Esophagus muscularis mucosa (tissue), 4 donors: Measurements from ENCODE around the gene CTIF. TPM values are rescaled to one million over a fixed set of nuclear protein-coding genes. Genes with fewer than 3 reads are reported as not detected.

ENCODE experiments used
- DNase-seq: peaks from one replicate; pipeline ENCODE4 v3.0.0-alpha.2; 2017; ENCODE audit errors: extremely low spot score
- H3K27ac ChIP-seq, 4 donors: fragments of 200-600 bp; sonication (generic); replicated peaks in 1 of 4; 1 replicate in 3 of 4; 2 replicates in 1 of 4; pipeline ENCODE4 v1.5.1; 2016 to 2019; ENCODE audit warnings: mild to moderate bottlenecking in 1 of 4
- H3K27me3 ChIP-seq, 4 donors: fragments of 200-600 bp; sonication (generic); one replicate each; pipeline versions ENCODE4 v1.5.1 to v1.6.0; 2016 to 2019
- H3K36me3 ChIP-seq, 4 donors: fragments of 200-600 bp; sonication (generic); one replicate each; pipeline ENCODE4 v1.5.1; 2016 to 2019
- H3K4me1 ChIP-seq, 4 donors: fragments of 200-600 bp; sonication (generic); one replicate each; pipeline ENCODE4 v1.5.1; 2016 to 2019
- H3K4me3 ChIP-seq, 4 donors: fragments of 200-600 bp; sonication (generic); 1 replicate in 2 of 4; 2 replicates in 2 of 4; pipeline ENCODE4 v1.5.1; 2016 to 2019; ENCODE audit warnings: mild to moderate bottlenecking in 4 of 4, moderate library complexity in 1 of 4
- H3K9me3 ChIP-seq, 4 donors: fragments of 200-600 bp; sonication (generic); 1 replicate in 3 of 4; 2 replicates in 1 of 4; pipeline ENCODE4 v1.5.1; 2016 to 2019
- EP300 ChIP-seq: sonication (generic); formaldehyde crosslinking; IDR thresholded peaks from one replicate; pipeline ENCODE4 v1.6.1; 2017; ENCODE audit warnings: antibody characterized with exemption
- POLR2A ChIP-seq: fragments of 450-650 bp; IDR thresholded peaks from one replicate; pipeline ENCODE4 v1.6.1; 2017; ENCODE audit warnings: antibody characterized with exemption, moderate library complexity, mild to moderate bottlenecking, low read depth
- POLR2AphosphoS5 ChIP-seq, 2 donors: sonication (generic); formaldehyde crosslinking; IDR thresholded peaks; one replicate each; pipeline ENCODE4 v1.6.1; 2017; ENCODE audit warnings: antibody characterized with exemption in 2 of 2
- WGBS: methylation state at CpG from one replicate; pipeline ENCODE4 v1.1.5; 2018; 5-methylcytosine and 5-hydroxymethylcytosine counted together
- intact Hi-C: fragments of 100-400 bp; cut with DNase I; formaldehyde crosslinking; loops from one replicate; pipeline ENCODE4 v1.15.1; 2023
- total RNA-seq, 4 donors: library from RNA; depleted of rRNA; stranded (reverse); fragments of >200 nt; gene quantifications; one replicate each; pipeline versions ENCODE4 v1.1.0 to v1.2.1, GENCODE V29; 2016
- TF ChIP-seq, protein P1 (sequence below), 3 experiments: fragments of 200-600 bp in 2 of 3; fragments of 450-650 bp in 1 of 3; sonication (generic) in 2 of 3; IDR thresholded peaks; one replicate each; pipeline ENCODE4 v1.5.1; 2017 to 2019; ENCODE audit warnings: antibody characterized with exemption in 3 of 3, mild to moderate bottlenecking in 2 of 3, moderate library complexity in 1 of 3

CTIF gene
- total RNA-seq, 4 donors from 2014 or later, result 63.1 to 137 (median 87.7) TPM

DNA sequence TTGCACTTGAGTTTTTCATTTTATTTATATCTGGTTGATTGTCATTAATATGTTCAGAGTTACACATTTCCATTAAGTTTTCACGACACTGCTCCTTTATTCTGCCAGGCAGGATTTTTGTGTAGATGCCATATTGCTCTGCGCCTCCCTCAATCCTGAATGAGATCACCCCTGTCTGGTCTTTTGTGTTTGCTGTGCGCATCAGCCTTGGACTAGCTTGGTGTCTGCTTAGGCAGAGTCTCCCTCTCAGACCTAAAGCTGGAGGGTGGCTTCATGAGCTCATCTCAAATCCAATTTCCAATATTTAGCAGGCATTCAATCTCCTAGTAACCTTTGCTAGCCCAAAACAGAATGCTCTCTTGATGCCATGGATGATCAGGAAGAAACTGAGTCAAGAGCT lies 274.5 kb downstream of the CTIF start:
- H3K27ac ChIP-seq, result no peak overlapping the region
- no peaks in the 10 kb centered on the region for H3K9me3 ChIP-seq
- H3K27me3 ChIP-seq, result no peaks in the 10 kb centered on the region
- 97% methylated on average over 3 of the region's 3 CpGs for WGBS
- no peak for DNase-seq
- H3K4me3 ChIP-seq, result no peak overlapping the region
- intact Hi-C loops, result no loop called here
- peaks cover 0 to 24% (median 20%) of the 10 kb centered on the region in 4 donors for H3K36me3 ChIP-seq
- TF ChIP-seq POLR2AphosphoS5 (IDR thresholded peaks at IDR 0.05), result no peak
- TF ChIP-seq POLR2A, result no peak
- no peak for TF ChIP-seq EP300
- H3K4me1 ChIP-seq, result peaks cover 0 to 18% (median 10%) of the 10 kb centered on the region in 4 donors

DNA sequence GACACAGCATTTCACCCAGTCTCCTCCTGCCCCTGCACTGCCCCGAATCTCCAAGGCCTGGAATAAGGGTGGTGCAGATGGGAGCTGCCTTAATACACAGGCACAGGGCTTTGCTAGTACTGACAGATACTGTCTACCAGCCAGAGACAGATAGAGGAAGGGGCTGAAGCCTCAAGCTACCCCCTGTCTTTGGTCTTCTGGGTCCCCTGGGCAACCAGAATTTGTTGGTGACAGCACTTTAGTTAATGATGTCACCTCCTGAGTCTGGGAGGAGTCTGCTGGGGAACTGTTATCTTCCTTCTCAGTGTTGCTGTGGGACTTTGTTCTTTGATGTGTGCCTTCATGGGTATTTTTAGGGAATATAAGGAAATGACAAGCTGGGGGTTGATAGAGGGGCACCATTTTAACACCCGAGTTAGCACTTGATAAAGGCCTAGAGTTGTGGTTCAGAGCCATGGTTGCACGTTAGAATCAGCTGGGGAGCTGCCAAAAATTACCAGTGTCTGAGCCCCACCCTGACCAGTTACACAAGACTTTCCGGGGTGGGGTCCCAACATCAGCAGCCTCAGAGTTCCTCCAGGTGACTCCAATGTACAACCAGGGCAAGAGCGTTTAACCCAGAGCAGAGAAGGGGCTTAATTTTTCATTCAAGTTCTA lies 275.1 kb downstream of the CTIF start:
- no peak for DNase-seq
- Histone ChIP-seq H3K4me1 (peaks cover 0 to 20% (median 10%) of the 10 kb centered on the region in 4 donors), H3K27me3 (no peaks in the 10 kb centered on the region), H3K27ac (no peak overlapping the region), H3K4me3 (no peak overlapping the region), H3K9me3 (no peaks in the 10 kb centered on the region), H3K36me3 (peaks cover 0 to 31% (median 24%) of the 10 kb centered on the region in 4 donors)
- 66% methylated on average over 5 of the region's 5 CpGs for WGBS
- intact Hi-C loops, result no loop called here
- TF ChIP-seq, protein P1, sequence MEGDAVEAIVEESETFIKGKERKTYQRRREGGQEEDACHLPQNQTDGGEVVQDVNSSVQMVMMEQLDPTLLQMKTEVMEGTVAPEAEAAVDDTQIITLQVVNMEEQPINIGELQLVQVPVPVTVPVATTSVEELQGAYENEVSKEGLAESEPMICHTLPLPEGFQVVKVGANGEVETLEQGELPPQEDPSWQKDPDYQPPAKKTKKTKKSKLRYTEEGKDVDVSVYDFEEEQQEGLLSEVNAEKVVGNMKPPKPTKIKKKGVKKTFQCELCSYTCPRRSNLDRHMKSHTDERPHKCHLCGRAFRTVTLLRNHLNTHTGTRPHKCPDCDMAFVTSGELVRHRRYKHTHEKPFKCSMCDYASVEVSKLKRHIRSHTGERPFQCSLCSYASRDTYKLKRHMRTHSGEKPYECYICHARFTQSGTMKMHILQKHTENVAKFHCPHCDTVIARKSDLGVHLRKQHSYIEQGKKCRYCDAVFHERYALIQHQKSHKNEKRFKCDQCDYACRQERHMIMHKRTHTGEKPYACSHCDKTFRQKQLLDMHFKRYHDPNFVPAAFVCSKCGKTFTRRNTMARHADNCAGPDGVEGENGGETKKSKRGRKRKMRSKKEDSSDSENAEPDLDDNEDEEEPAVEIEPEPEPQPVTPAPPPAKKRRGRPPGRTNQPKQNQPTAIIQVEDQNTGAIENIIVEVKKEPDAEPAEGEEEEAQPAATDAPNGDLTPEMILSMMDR (IDR thresholded peaks at IDR 0.05), result no peak
- TF ChIP-seq POLR2AphosphoS5 (IDR thresholded peaks at IDR 0.05) (no peak), EP300 (no peak), POLR2A (no peak)

DNA sequence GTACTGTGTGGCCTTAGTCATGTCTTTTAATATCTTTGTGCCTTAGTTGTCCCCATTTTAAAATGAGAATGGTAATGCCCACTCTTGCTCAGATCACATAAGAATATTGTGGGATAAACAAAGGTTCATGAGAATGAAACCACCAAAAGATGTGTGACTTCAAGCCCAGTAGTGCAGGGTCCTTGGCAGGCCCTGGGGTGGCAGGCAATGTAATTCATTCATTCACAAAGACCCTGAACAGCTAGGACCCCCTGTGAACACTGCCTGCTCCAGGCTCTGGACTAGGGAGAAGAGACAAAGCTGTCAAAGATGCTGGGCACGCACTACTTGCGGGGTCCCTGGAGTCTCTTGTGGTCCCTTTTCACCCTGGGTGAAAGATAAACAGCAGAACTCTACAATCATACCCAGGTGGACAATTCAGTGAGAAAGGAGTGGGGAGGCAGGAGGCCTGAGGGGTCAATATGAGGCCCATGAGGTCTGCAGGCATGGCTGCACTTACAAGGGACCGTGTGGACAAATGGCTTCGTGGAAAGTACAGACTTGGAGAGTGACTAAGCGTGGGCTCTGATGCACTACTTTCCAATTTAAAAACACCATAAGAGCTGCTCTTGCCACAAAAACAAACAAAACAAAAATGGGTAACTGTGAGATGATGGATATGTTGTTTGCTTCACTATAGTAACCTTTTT lies 275.8 kb downstream of the CTIF start:
- Histone ChIP-seq H3K27ac (no peak overlapping the region), H3K4me3 (no peak overlapping the region)
- WGBS, result 96% methylated on average over 5 of the region's 5 CpGs

DNA sequence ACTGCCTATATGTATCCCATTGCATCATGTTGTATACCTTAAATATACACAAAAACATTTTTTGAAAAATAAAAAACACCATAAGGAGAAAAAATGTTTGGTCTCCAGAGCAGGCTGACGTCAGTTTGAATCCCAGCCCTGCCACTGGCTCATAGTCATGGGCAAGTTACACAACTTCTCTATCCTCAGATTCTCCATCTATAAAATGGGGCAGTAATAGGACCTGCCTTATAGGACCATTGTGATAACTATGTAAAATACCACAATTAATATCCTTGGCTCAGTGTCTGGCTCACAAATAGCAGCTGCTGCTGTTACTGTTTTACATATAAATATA lies 276.3 kb downstream of the CTIF start:
- H3K4me3 ChIP-seq, result no peak overlapping the region
- 92% methylated on average over 1 of the region's 1 CpG for WGBS
- no peak overlapping the region for H3K27ac ChIP-seq
- no peaks in the 10 kb centered on the region for H3K27me3 ChIP-seq
- no peak for TF ChIP-seq POLR2AphosphoS5 (IDR thresholded peaks at IDR 0.05)
- no peak for TF ChIP-seq POLR2A
- TF ChIP-seq, protein P1 (IDR thresholded peaks at IDR 0.05), result no peak
- TF ChIP-seq EP300, result no peak
- DNase-seq, result no peak
- H3K9me3 ChIP-seq, result no peaks in the 10 kb centered on the region
- peaks cover 0 to 42% (median 29%) of the 10 kb centered on the region in 4 donors for H3K36me3 ChIP-seq
- intact Hi-C loops, result no loop called here
- H3K4me1 ChIP-seq, result peaks cover 0 to 31% (median 10%) of the 10 kb centered on the region in 4 donors

More for the DNA sequence above, 275.8 kb downstream of the CTIF start:
- TF ChIP-seq EP300, result no peak
- TF ChIP-seq POLR2A, result no peak
- TF ChIP-seq POLR2AphosphoS5 (IDR thresholded peaks at IDR 0.05), result no peak
- TF ChIP-seq, protein P1 (IDR thresholded peaks at IDR 0.05), result no peak
- Histone ChIP-seq H3K4me1 (peaks cover 0 to 27% (median 10%) of the 10 kb centered on the region in 4 donors), H3K27me3 (no peaks in the 10 kb centered on the region), H3K36me3 (peaks cover 0 to 37% (median 27%) of the 10 kb centered on the region in 4 donors), H3K9me3 (no peaks in the 10 kb centered on the region)
- intact Hi-C loops, result no loop called here
- no peak for DNase-seq

DNA sequence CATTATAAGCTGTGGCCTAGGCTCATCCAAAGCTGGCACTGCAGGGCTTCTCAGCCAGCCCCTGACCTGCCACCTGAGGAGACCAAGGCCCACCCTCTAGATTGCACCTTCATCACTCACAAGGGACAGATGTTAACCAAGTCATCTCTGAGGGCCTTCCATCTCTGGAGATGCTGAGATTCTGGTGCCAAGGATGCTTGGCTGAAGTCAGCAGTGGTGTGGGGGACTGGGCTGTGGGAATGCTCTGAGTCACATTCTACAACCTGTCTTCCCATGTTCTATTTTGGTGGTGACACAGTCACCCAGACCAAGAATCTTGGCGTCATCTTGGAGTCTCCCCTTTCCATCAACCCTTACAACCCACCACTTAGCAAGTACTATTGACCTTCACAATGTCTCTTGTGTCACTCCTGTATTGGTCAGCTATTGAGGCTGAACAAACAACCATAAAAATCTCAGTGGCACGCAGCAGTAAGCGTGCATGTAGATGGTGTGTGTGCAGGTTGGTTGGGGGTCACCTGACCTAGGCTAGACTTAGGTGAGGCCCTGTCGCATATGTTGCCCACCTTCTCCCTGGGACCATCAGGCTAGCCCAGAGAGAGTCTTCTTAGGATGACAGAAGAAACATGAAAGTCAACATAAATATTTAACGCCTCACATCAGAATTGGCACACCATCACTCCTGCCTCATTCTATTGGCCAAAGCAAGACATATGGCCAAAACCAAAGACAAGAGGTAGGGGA lies 276.9 kb downstream of the CTIF start:
- TF ChIP-seq POLR2A (no peak), EP300 (no peak), POLR2AphosphoS5 (IDR thresholded peaks at IDR 0.05) (no peak)
- TF ChIP-seq, protein P1 (IDR thresholded peaks at IDR 0.05), result no peak
- 94% methylated on average over 5 of the region's 5 CpGs for WGBS
- H3K9me3 ChIP-seq, result no peaks in the 10 kb centered on the region
- H3K4me1 ChIP-seq, result peaks cover 0 to 31% (median 10%) of the 10 kb centered on the region in 4 donors
- H3K4me3 ChIP-seq, result no peak overlapping the region
- intact Hi-C loops, result no loop called here
- no peak overlapping the region for H3K27ac ChIP-seq
- DNase-seq, result no peak
- H3K36me3 ChIP-seq, result peaks cover 0 to 48% (median 33%) of the 10 kb centered on the region in 4 donors
- H3K27me3 ChIP-seq, result no peaks in the 10 kb centered on the region
